ENCODE measurements around the gene MT2A. TPM values are rescaled to one million over a fixed set of nuclear protein-coding genes. Genes with fewer than 3 reads are reported as not detected.

The MT2A gene
- total RNA-seq, 4 donors from 2014 or later, result 42.8 to 285 (median 54.6) TPM

DNA sequence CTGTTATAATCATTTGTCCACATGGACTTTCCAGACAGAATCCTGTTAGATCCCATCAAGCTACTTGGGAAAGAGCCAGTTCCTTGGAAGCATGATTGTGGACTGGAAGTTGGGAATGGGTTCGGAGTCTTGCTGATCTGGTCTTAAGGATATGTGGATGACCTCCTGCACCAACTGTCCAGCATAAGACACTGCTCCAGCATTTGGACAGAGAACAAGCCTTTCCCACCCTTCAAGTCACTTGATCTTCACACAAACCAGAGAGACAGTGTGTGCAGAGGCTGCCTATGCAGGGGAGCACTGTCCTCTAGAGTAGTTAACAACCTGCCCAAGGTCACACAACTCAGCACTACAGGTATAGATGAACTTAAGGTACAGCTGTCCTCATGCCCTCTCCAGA is 37.5 kb downstream of the MT2A start:
- no peaks in the 10 kb centered on the region for H3K9me3 ChIP-seq
- TF ChIP-seq POLR2A (IDR thresholded peaks at IDR 0.05), result no peak
- TF ChIP-seq, protein P1, sequence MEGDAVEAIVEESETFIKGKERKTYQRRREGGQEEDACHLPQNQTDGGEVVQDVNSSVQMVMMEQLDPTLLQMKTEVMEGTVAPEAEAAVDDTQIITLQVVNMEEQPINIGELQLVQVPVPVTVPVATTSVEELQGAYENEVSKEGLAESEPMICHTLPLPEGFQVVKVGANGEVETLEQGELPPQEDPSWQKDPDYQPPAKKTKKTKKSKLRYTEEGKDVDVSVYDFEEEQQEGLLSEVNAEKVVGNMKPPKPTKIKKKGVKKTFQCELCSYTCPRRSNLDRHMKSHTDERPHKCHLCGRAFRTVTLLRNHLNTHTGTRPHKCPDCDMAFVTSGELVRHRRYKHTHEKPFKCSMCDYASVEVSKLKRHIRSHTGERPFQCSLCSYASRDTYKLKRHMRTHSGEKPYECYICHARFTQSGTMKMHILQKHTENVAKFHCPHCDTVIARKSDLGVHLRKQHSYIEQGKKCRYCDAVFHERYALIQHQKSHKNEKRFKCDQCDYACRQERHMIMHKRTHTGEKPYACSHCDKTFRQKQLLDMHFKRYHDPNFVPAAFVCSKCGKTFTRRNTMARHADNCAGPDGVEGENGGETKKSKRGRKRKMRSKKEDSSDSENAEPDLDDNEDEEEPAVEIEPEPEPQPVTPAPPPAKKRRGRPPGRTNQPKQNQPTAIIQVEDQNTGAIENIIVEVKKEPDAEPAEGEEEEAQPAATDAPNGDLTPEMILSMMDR (IDR thresholded peaks at IDR 0.05), result no peak
- intact Hi-C loops (cut with DNase I), result no loop called here
- DNase-seq, result no peak
- no peak overlapping the region for H3K4me3 ChIP-seq (replicated peaks in 1 of 3)
- H3K27ac ChIP-seq, result no peak overlapping the region
- no peaks in the 10 kb centered on the region for H3K36me3 ChIP-seq
- peaks cover 7 to 17% of the 10 kb centered on the region in 2 donors for H3K4me1 ChIP-seq
- WGBS, 2 donors, result 0% methylated on average over 1 of the region's 1 CpG
- H3K27me3 ChIP-seq, result no peaks in the 10 kb centered on the region

DNA sequence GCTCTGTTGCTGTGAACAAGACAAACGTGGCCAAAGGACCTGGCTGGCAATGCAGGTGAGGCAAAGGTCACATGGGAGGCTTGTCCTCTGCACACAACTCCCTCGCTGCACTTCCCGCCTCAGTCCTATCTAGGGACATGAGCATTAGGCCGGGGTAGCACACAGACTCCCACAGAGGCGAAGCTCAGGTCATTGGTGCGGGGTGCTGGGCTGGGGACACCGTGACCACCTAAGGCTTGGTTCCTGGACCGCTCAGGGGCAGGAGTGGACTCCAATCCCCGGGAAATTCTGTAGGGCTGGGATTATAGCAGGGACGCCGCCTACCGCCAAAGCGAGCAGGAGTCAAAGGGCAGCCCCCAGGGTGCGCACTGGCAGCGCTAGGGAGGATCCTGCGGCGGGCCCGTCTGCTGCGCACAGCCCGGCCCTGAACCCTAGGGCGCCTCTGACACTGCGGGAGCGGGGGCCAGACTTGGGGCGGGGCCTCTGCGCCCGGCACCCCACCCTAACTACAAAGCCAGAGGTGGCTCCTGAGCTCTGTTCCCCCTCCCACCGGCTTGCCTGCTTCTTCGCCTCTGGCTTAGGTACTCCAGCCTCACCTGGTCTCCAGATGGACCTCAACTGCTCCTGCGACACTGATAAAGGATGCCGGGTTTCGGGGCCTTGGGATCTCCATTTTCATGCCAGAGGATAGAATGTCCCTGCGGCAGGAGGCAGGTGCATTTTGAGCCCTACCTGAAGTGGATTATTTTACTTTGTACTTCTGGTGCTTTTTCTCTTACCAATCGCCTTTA is 39.5 kb downstream of the MT2A start:
- intact Hi-C loops (cut with DNase I), result no loop called here
- Histone ChIP-seq H3K4me3 (replicated peaks in 1 of 3) (no peak overlapping the region), H3K9me3 (no peaks in the 10 kb centered on the region), H3K4me1 (peaks cover 7 to 15% of the 10 kb centered on the region in 2 donors), H3K27ac (no peak overlapping the region), H3K36me3 (no peaks in the 10 kb centered on the region), H3K27me3 (no peaks in the 10 kb centered on the region)
- DNase-seq, result no peak
- 48 to 63% methylated on average over 10 to 21 of the region's 33 CpGs for WGBS, 2 donors
- TF ChIP-seq, protein P1 (IDR thresholded peaks at IDR 0.05), result no peak
- TF ChIP-seq POLR2A (IDR thresholded peaks at IDR 0.05), result no peak

DNA sequence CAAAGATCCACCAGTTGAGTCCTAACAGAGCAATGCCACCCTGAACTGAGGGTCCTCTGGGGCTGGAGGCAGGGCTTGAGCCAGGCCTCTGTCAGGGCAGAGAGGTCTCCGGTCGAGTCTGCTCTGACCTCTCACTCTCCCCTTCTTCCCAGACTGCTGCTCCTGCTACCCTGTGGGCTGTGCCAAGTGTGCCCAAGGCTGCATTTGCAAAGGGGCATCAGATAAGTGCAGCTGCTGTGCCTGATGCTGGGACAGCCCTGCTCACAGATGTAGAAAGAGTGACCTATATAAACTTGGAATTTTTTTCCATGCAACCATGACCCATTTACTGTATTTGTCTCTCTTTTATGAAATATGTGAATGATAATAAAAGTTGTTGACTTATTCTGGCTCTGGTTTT is 40.9 kb downstream of the MT2A start:
- no peaks in the 10 kb centered on the region for H3K27me3 ChIP-seq

DNA sequence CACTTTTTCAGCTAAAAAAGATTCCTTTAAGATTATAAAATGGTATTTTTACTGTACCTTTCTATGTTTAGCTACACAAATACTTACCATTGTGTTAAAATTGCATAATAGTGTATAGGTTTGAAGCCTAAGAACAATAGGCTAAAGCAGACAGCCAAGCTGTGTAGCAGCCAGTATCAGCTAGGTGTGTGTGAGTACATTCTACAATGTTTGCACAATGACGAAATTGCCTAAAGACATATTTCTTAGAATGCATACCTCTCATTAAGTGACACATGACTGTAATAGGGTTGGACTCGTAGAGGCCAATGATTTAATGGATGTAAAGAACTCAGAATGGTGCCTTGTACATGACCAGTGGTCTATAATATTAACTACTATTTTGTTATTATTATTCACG is 41.4 kb downstream of the MT2A start:
- TF ChIP-seq, protein P1 (IDR thresholded peaks at IDR 0.05), result no peak
- TF ChIP-seq POLR2A (IDR thresholded peaks at IDR 0.05), result no peak
- Histone ChIP-seq H3K27me3 (no peaks in the 10 kb centered on the region), H3K4me1 (no peaks in the 10 kb centered on the region), H3K36me3 (no peaks in the 10 kb centered on the region), H3K9me3 (no peaks in the 10 kb centered on the region), H3K4me3 (replicated peaks in 1 of 3) (no peak overlapping the region), H3K27ac (no peak overlapping the region)
- WGBS, 2 donors, result 91 to 92% methylated on average over 3 of the region's 3 CpGs
- no peak for DNase-seq
- intact Hi-C loops (cut with DNase I), result no loop called here

More for the DNA sequence above, 40.9 kb downstream of the MT2A start:
- TF ChIP-seq, protein P1 (IDR thresholded peaks at IDR 0.05), result no peak
- no peak for TF ChIP-seq POLR2A (IDR thresholded peaks at IDR 0.05)
- H3K36me3 ChIP-seq, result no peaks in the 10 kb centered on the region
- H3K27ac ChIP-seq, result no peak overlapping the region
- no peaks in the 10 kb centered on the region for H3K9me3 ChIP-seq
- H3K4me1 ChIP-seq, result peaks cover 0 to 1% of the 10 kb centered on the region in 2 donors
- no peak for DNase-seq
- WGBS, 2 donors, result 86 to 100% methylated on average over 2 of the region's 2 CpGs
- intact Hi-C loops (cut with DNase I), result no loop called here
- H3K4me3 ChIP-seq (replicated peaks in 1 of 3), result no peak overlapping the region

DNA sequence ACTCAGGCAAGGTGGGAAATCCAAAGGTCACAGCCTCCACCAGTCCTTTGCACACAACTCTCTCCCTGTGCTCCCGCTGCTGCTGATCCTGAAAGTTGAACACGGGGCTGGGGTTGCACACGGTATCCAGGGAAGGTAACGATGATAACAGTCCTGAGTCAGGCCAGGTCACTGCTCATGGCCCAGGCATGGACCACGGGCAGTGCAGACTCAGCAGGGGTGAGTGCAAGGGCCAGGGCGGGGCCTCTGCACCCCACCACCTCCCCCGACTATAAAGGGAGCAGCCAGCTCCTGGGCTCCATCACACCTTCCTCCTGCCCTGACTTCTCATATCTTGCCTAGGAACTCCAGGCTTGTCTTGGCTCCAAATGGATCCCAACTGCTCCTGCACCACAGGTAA is 43.2 kb downstream of the MT2A start, which contains the start of gene MT1B:
Gene MT1B (plus strand): TSS at position 301 of the 400 bp plus-strand sequence. CDS start 68 bp downstream, at position 369.
- no peaks in the 10 kb centered on the region for H3K4me1 ChIP-seq
- H3K4me3 ChIP-seq (replicated peaks in 1 of 3), result no peak within 1 kb of the TSS
- TF ChIP-seq, protein P1 (IDR thresholded peaks at IDR 0.05), result no peak
- TF ChIP-seq POLR2A (IDR thresholded peaks at IDR 0.05), result no peak
- no peaks in the 10 kb centered on the region for H3K27me3 ChIP-seq
- no peak within 1 kb of the TSS for H3K27ac ChIP-seq
- intact Hi-C loops (cut with DNase I), result no loop called here
- WGBS, 2 donors, result 54 to 77% methylated on average over 2 to 7 of the region's 7 CpGs
- DNase-seq, result no peak
- no peaks in the 10 kb centered on the region for H3K36me3 ChIP-seq
- H3K9me3 ChIP-seq, result no peaks in the 10 kb centered on the region
